HG03521 (cell line): ENCODE results near the gene PCCA.
A peak's percentile ranks its signal among the peaks of the same experiment; 100 is the strongest.
"Not testable (repeated sequence)": the region's sequence is repeated elsewhere in the genome, so short reads cannot be mapped to it uniquely, and the experiment has no call there.

Experiments used
- ATAC-seq: cut with Tn5 transposase; IDR thresholded peaks from one replicate; pipeline ENCODE4 v1.9.1; 2021; ENCODE audit warnings: mild to moderate bottlenecking, moderate library complexity; ENCODE audit not compliant: unreplicated experiment

Gene PCCA

GRCh38 chr13:100301418-100301817, 212.5 kb downstream of the PCCA start:
- no peak for ATAC-seq

DNA sequence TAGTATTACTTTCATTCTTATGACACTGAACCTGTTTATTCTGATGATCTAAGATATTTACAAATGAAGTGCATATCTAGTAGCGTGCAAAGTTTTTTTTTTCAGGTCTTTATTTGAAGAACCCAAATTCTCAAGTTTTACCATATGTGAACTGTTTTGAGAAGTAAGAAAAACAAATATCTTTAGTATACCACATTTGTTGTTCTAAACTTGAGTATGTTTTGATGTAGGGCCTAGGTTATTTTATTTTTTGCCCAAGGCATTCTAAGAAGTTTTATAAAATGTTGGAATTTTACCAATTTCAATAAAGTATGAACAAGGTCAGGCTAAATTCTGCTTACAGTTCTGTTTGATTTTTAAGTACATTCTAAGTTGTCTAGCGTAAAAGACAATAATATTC, 213.5 kb downstream of the PCCA start:
- ATAC-seq: no peak

GRCh38 chr13:100304229-100304628, 215.3 kb downstream of the PCCA start:
- no peak for ATAC-seq

GRCh38 chr13:100305398-100305797, 216.5 kb downstream of the PCCA start:
- no peak for ATAC-seq

- ATAC-seq: no peak
These were observed 217.1 kb downstream of the PCCA start for GRCh38 chr13:100306030-100306429.

- ATAC-seq: no peak
These were observed 217.6 kb downstream of the PCCA start for GRCh38 chr13:100306434-100306999.

- ATAC-seq: no peak
These were observed 225.4 kb downstream of the PCCA start for GRCh38 chr13:100314132-100314910.

GRCh38 chr13:100315522-100315921, 226.6 kb downstream of the PCCA start:
- ATAC-seq: no peak

GRCh38 chr13:100318473-100318872, 229.6 kb downstream of the PCCA start:
- not testable (repeated sequence) for ATAC-seq

GRCh38 chr13:100323937-100324336, 235.0 kb downstream of the PCCA start:
- ATAC-seq: no peak

DNA sequence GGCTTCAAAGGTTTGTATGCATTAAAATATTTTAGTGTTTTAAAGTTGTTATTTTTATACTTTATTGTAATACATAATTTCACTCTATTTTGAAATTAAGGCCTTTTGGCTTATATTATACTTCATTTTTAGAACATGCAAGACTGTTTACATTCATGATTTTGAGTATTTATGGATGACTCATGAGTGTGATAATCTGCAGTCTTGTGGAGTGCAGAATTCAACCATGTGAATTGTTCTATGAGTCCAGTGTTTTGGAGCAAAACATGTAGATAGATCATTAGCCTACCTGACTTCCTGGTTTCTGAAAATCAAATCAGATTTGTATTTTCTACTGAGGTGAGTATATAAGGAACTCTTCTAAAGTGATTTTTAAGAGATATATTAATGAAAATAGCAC, 241.8 kb downstream of the PCCA start:
- no peak for ATAC-seq

GRCh38 chr13:100333141-100333540, 244.2 kb downstream of the PCCA start:
- ATAC-seq: no peak

DNA sequence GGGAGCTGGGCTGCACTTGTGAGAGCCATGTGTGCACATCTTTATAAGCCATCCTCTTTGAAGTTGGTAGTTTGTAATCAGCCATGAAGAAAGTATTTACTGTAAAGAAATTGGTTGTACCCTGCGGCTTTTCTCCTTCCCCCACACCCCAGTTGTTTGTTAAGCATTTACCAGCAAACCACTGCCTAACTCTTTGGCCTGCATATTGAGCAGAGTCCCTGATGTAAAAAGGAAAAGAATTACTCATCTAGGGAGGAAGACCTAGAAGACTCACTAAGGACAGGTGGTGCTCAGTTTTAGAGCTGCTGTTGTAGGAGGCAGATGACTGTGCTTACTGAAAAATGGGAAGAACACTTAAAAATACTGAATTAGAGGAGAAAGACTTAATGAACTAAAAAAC, 245.3 kb downstream of the PCCA start:
- peak; percentile 69 for ATAC-seq

GRCh38 chr13:100336795-100337516, 248.1 kb downstream of the PCCA start:
- ATAC-seq: no peak

DNA sequence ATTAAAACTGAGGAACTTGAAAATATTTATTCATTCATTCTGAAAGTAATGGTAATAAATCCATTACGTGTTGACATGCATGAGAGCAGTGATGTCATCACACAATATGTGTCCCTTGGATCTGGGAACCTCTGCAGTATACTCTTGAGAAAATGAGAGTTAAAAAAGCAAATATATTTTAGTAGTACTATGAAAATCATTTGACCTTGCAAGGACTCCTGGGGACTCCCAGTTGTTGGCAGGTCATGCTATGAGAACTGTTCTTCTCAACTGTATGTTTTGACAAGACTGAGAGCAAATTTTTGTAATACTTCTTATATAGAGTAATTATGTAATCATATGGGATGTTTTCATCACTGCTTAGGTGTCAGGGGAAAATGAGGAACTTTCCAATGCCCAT, 249.4 kb downstream of the PCCA start:
- no peak for ATAC-seq

DNA sequence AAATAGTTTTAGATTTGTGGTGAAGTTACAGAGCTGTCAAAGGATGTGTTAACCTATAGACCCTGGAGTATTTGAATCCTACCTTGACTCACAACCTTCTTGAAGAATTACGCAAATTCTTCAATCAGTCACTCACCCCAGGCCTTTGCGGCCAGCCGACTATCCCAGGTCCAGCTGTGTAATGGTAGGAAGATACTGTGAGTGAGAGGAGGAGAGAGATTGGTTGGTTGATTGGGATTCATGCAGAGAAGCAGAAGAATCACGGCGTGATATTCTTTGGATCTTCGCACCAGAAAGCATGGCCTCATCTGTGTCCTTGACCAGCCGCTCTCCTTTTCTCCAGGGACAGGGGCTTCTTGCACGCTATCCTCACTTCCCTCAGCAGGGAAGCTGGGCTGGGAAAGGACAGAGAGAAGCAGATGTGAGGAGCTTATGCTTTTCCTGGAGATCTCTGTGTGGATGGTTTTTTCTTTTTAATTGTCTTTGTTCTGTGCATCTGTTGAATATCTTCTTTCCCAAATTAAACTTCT, 250.6 kb downstream of the PCCA start:
- ATAC-seq: no peak

DNA sequence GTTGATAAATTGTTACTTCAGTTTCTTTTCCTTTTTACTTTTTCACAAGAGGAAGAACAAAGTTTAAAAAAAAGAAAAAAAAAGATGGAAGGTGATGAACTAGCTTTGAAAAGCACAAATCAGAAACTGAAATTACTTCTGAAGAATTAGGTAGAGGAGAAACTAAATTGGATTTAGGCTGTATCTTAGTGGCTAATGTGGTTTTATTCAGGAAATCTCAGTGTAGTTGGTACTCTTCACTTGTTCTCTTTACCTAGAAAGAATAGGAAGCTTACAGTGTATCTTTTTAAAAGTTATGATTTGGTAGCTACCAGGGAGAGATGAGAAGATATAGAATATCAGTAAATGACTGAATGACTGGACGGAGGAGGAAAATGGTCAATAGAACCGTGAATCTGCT, 252.0 kb downstream of the PCCA start:
- no peak for ATAC-seq

GRCh38 chr13:100341327-100341726, 252.4 kb downstream of the PCCA start:
- ATAC-seq: no peak

- no peak for ATAC-seq
These were observed 255.7 kb downstream of the PCCA start for GRCh38 chr13:100344544-100344943.

GRCh38 chr13:100347968-100348367, 259.1 kb downstream of the PCCA start:
- no peak for ATAC-seq

DNA sequence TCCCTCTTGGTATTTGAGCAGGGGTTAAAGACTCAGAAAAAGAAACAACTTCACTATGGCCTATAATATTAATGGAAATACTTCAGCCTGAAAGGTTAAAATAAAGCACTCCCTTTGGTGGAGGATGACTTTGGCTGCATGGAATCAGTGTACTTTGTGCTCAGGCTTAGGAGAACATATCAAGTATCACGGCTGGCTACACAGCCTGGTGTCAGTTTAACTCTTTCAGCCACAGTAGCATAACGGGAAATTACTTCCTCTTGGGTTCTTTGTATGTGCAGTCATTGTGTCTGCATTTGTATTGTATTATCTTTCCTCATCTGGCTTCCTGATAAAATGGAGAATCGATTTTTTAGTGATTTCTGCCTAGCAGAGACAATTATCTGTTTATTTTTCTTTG, 260.7 kb downstream of the PCCA start:
- no peak for ATAC-seq

DNA sequence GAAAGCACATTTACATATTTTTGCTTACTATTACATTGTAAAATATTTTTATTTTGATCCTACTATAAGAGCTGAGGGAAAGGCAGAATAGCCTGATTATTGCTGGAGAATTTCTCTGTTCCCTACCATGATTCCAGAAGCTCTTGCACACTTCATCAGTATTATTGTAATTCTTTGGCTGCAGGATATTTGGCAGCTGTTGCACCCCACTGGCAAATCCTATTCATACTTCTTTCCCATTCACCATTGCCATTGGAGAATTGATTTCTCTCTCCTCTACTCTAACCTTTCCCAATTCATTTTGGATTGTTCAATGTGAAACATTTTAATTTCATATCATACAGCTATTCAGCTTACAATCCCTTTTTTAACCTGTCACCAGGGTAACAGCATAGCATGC, 261.7 kb downstream of the PCCA start:
- ATAC-seq: no peak
